H1 (cell line): ENCODE measurements around the gene TEX44. TPM values are rescaled to one million over a fixed set of nuclear protein-coding genes. Genes with fewer than 3 reads are reported as not detected.

Experiments
- ATF2 ChIP-seq: IDR thresholded peaks from 2 replicates; pipeline ENCODE4 v1.6.1; 2012; ENCODE audit warnings: low read length, inconsistent platforms
- BACH1 ChIP-seq: IDR thresholded peaks from 2 replicates; pipeline ENCODE4 v1.6.1; 2012; ENCODE audit warnings: low read length, improper control_type of control experiment
- BRCA1 ChIP-seq: IDR thresholded peaks from 2 replicates; pipeline ENCODE4 v1.6.1; 2012; ENCODE audit warnings: low read depth, low read length, improper control_type of control experiment
- CHD1 ChIP-seq: IDR thresholded peaks from 2 replicates; pipeline ENCODE4 v1.6.1; 2012; ENCODE audit warnings: low read depth, low read length, improper control_type of control experiment
- CHD2 ChIP-seq: IDR thresholded peaks from 2 replicates; pipeline ENCODE4 v1.6.1; 2012; ENCODE audit warnings: low read length, improper control_type of control experiment
- E2F6 ChIP-seq: IDR thresholded peaks from 2 replicates; pipeline ENCODE4 v1.6.1; 2012; ENCODE audit warnings: inconsistent platforms
- HDAC6 ChIP-seq: IDR thresholded peaks from one replicate; pipeline ENCODE4 v1.7.1; 2012; ENCODE audit warnings: low read depth, mild to moderate bottlenecking, inconsistent platforms, low read length, moderate library complexity
- KDM4A ChIP-seq: IDR thresholded peaks from one replicate; pipeline ENCODE4 v1.7.1; 2012; ENCODE audit warnings: low read depth, mild to moderate bottlenecking, moderate library complexity, low read length, inconsistent platforms; ENCODE audit not compliant: severe bottlenecking
- PHF8 ChIP-seq: fragments of 200-600 bp; sonication (generic); conservative IDR thresholded peaks from 2 replicates; pipeline ENCODE4 v1.7.1; 2012; ENCODE audit warnings: low read depth, mild to moderate bottlenecking, inconsistent platforms, low read length, moderate library complexity
- POLR2AphosphoS5 ChIP-seq: IDR thresholded peaks from 2 replicates; pipeline ENCODE4 v1.6.1; 2011; ENCODE audit warnings: low read depth, low read length
- SIX5 ChIP-seq: IDR thresholded peaks from 2 replicates; pipeline ENCODE4 v1.6.1; 2011; ENCODE audit warnings: mild to moderate bottlenecking, low read depth, low read length
- SRF ChIP-seq: IDR thresholded peaks from 2 replicates; pipeline ENCODE4 v1.6.1; 2011; ENCODE audit warnings: mild to moderate bottlenecking, low read depth, low read length, moderate library complexity
- TAF7 ChIP-seq: optimal IDR thresholded peaks from 2 replicates; pipeline ENCODE3; 2011; ENCODE audit warnings: low read depth, mild to moderate bottlenecking, inconsistent platforms, low read length, moderate library complexity, borderline replicate concordance
- TBP ChIP-seq: IDR thresholded peaks from 2 replicates; pipeline ENCODE4 v1.6.1; 2011; ENCODE audit warnings: low read depth, low read length, improper control_type of control experiment
- YY1 ChIP-seq: IDR thresholded peaks from 2 replicates; pipeline ENCODE4 v1.6.1; 2011; ENCODE audit warnings: low read depth, mild to moderate bottlenecking, low read length
- polyA plus RNA-seq, 7 experiments: library from polyadenylated mRNA; depleted of rRNA in 3 of 7; stranded (reverse) in 5 of 7; unstranded in 2 of 7; fragments of >200 nt in 5 of 7; fragments of 200-250 nt in 2 of 7; gene quantifications; 1 replicate in 5 of 7; 2 replicates in 1 of 7; 4 replicates in 1 of 7; pipeline versions ENCODE4 v1.2.1 to v1.2.3, GENCODE V29; 2011 to 2013; ENCODE audit warnings: missing spikeins in 2 of 7, mixed read lengths in 2 of 7
- total RNA-seq: library from RNA; stranded (reverse); fragmentation: NEBNext Ultra II Directional; extraction: Animal tissue kit (Norgen Biotek cat#: 25700); gene quantifications from 2 replicates; pipeline ENCODE4 v1.2.1, GENCODE V29; 2021

The TEX44 gene
- total and polyA plus RNA-seq, 2 of the 8 experiments (the other 6 are each of a cell fraction or from before 2014, with no cell fraction given), result not detected

- TF ChIP-seq HDAC6, result no peak
- peak; percentile 8; the same call in 1 of the 2 replicates for TF ChIP-seq CHD1
- peak; percentile 45 for TF ChIP-seq TAF7
- no peak for TF ChIP-seq BACH1
- TF ChIP-seq CHD2, result 0 out of 2 replicates have a peak, but pooled peaks have one; percentile 12
- TF ChIP-seq SIX5, result no peak
- no peak for TF ChIP-seq KDM4A
- TF ChIP-seq PHF8, result peak; percentile 45; the same call in 1 of the 2 replicates
- no peak for TF ChIP-seq TBP
- no peak for TF ChIP-seq BRCA1
- TF ChIP-seq E2F6, result peak; percentile 67
- TF ChIP-seq YY1, result no peak
- TF ChIP-seq SRF, result no peak
- 0 out of 2 replicates have a peak, but pooled peaks have one; percentile 46 for TF ChIP-seq ATF2
- peak; percentile 78 for TF ChIP-seq POLR2AphosphoS5
These were observed 21.9 kb downstream of the TEX44 start (continued) for GRCh38 chr2:231614559-231615057.
